Urothelium cell line (cell line): ENCODE results near the gene NOTCH2NLA.
"Not testable (repeated sequence)": the region's sequence is repeated elsewhere in the genome, so short reads cannot be mapped to it uniquely, and the experiment has no call there.

Experiments
- DNase-seq: peaks from one replicate; pipeline ENCODE4 v3.0.0; 2011; ENCODE audit warnings: low spot score, mixed read lengths
- FAIRE-seq: peaks from 2 replicates; lab custom pipeline; 2011; peaks lifted over from hg19 to GRCh38; lab: Jason Lieb, UNC

NOTCH2NLA gene

GRCh38 chr1:146174531-146174930 lies 54.3 kb downstream of the NOTCH2NLA start:
- not testable (repeated sequence) for FAIRE-seq

DNA sequence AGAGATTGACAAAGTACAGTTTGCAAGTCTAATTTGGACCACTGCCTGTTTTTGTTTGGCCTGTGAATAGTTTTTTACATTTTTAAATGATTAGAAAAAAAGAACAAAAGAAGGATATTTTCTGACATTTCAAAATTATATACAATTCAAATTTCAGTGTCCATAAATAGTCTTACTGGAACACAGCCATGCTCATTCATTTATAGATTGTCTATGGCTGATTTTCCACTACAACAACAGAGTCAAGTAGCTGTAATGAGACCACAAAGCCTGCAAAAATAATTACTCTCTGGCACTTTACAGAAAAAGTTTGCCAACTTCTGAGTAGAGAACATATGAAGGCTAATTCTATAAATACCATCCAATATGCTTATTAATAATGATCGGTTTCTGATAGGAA lies 61.1 kb downstream of the NOTCH2NLA start:
- DNase-seq, FAIRE-seq: not testable (repeated sequence)

More at GRCh38 chr1:146174531-146174930, 54.3 kb downstream of the NOTCH2NLA start:
- DNase-seq: not testable (repeated sequence)

- not testable (repeated sequence) for DNase-seq, FAIRE-seq
Measured at GRCh38 chr1:146167273-146167672, 61.5 kb downstream of the NOTCH2NLA start.

DNA sequence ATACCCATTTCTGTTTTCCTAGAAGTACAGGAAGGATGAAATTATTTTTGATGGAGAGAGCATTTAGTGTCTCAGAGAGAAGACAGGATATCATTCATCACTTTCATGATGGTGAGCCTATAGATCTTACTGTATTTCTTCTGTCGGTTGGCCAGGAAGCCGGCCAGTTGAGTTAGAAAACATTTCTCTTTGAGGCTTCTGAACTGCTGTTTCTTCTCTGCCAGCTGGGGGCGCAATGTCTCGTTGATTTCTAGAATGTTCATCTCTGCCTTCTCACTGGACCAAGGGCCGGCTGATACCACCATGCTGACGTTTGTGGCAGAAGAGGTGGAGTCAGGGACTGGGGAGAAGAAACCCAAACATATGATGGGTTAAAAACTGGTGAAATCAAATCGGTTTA lies 84.4 kb downstream of the NOTCH2NLA start, which contains the start of gene NBPF10:
Gene NBPF10, minus strand, starts transcription at position 340 of the 400 bp plus-strand sequence. Its CDS starts 35 bp downstream, at position 305.
- DNase-seq, FAIRE-seq: not testable (repeated sequence)
